WERI-Rb-1 (cell line): ENCODE data around the gene NDC80.

Experiments
- DNase-seq: peaks from one replicate; pipeline ENCODE4 v3.0.0-alpha.2; 2020
- H3K27ac ChIP-seq: fragments of 250-450 bp; sonication (Bioruptor Pico); 2 replicates; pipeline ENCODE4 v1.5.1; 2020; ENCODE audit warnings: mild to moderate bottlenecking, moderate library complexity
- H3K27me3 ChIP-seq: fragments of 250-450 bp; sonication (Bioruptor Pico); 2 replicates; pipeline ENCODE4 v1.5.1; 2021; ENCODE audit warnings: mild to moderate bottlenecking, low read depth, moderate library complexity; ENCODE audit not compliant: insufficient read depth, severe bottlenecking
- H3K36me3 ChIP-seq: fragments of 250-450 bp; sonication (Bioruptor Pico); 2 replicates; pipeline ENCODE4 v1.5.1; 2020; ENCODE audit warnings: mild to moderate bottlenecking, moderate library complexity
- H3K4me3 ChIP-seq: 2 replicates; pipeline ENCODE4 v1.5.1; 2011; ENCODE audit warnings: low read depth, mild to moderate bottlenecking, control low read depth, low read length
- H3K9me3 ChIP-seq: fragments of 250-450 bp; sonication (Bioruptor Pico); 2 replicates; pipeline ENCODE4 v1.5.1; 2021; ENCODE audit warnings: mild to moderate bottlenecking, moderate library complexity; ENCODE audit not compliant: severe bottlenecking
- CTCF ChIP-seq: IDR thresholded peaks from 2 replicates; pipeline ENCODE4 v1.5.1; 2011; ENCODE audit warnings: low read depth, mild to moderate bottlenecking, control low read depth, inconsistent platforms, low read length

NDC80 gene

GRCh38 chr18:2610549-2610948 is 39.2 kb downstream of the NDC80 start:
- TF ChIP-seq CTCF: no peak
- H3K27ac ChIP-seq: no peak overlapping the region
- DNase-seq: no peak
- H3K4me3 ChIP-seq: no peak overlapping the region
- H3K36me3 ChIP-seq: peaks cover 75% of the 10 kb centered on the region
- no peaks in the 10 kb centered on the region for H3K9me3 ChIP-seq
- H3K27me3 ChIP-seq: no peaks in the 10 kb centered on the region

GRCh38 chr18:2612996-2613395 is 41.6 kb downstream of the NDC80 start:
- TF ChIP-seq CTCF: no peak
- Histone ChIP-seq H3K27ac (no peak overlapping the region), H3K36me3 (peaks cover 66% of the 10 kb centered on the region), H3K9me3 (no peaks in the 10 kb centered on the region), H3K4me3 (no peak overlapping the region), H3K27me3 (no peaks in the 10 kb centered on the region)
- DNase-seq: no peak

GRCh38 chr18:2617401-2617998 is 46.1 kb downstream of the NDC80 start:
- TF ChIP-seq CTCF: no peak
- H3K4me3 ChIP-seq: no peak overlapping the region
- H3K27me3 ChIP-seq: no peaks in the 10 kb centered on the region
- H3K9me3 ChIP-seq: no peaks in the 10 kb centered on the region
- H3K36me3 ChIP-seq: peaks cover 32% of the 10 kb centered on the region
- DNase-seq: no peak
- no peak overlapping the region for H3K27ac ChIP-seq

- Histone ChIP-seq H3K9me3 (no peaks in the 10 kb centered on the region), H3K27ac (no peak overlapping the region), H3K4me3 (no peak overlapping the region), H3K27me3 (no peaks in the 10 kb centered on the region), H3K36me3 (peaks cover 27% of the 10 kb centered on the region)
- no peak for TF ChIP-seq CTCF
- DNase-seq: no peak
These were observed 46.7 kb downstream of the NDC80 start for GRCh38 chr18:2618009-2618408.

GRCh38 chr18:2625217-2625616 is 53.9 kb downstream of the NDC80 start:
- TF ChIP-seq CTCF: no peak
- no peaks in the 10 kb centered on the region for H3K9me3 ChIP-seq
- no peak for DNase-seq

GRCh38 chr18:2627821-2628276 is 56.5 kb downstream of the NDC80 start:
- TF ChIP-seq CTCF: no peak
- Histone ChIP-seq H3K4me3 (no peak overlapping the region), H3K27me3 (no peaks in the 10 kb centered on the region), H3K36me3 (no peaks in the 10 kb centered on the region), H3K9me3 (no peaks in the 10 kb centered on the region), H3K27ac (no peak overlapping the region)
- DNase-seq: no peak

More at GRCh38 chr18:2625217-2625616, 53.9 kb downstream of the NDC80 start:
- Histone ChIP-seq H3K4me3 (no peak overlapping the region), H3K36me3 (no peaks in the 10 kb centered on the region), H3K27me3 (no peaks in the 10 kb centered on the region), H3K27ac (no peak overlapping the region)
